ENCODE data around the gene KIAA0825.

DNA sequence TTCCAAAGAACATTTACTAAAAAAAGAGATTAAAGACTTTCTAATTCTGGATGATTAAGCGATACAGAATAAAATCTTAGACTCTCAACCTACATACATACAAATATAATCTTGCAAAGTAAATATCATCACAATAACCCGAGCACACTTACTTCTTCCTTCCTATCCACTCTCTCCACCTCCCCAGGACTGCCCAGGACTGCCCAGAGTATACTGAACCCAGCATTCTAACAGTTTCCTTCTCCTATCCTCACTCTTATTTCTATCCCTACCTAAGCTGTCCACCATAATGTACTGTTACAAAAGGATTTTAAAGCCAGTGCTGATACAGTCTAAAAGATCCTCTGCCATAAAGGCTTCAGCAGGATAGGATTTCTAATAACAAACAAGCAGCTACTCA is 463.7 kb downstream of the KIAA0825 start:
- TF ChIP-seq CTCF (conservative IDR thresholded peaks at IDR 0.05; ENCODE audit: low read length) (no peak), EZH2phosphoT487 (IDR thresholded peaks at IDR 0.05; ENCODE audit: borderline replicate concordance, low read depth, low read length) (no peak)
